ENCODE results near the gene ABCC4.

ABCC4 gene

DNA sequence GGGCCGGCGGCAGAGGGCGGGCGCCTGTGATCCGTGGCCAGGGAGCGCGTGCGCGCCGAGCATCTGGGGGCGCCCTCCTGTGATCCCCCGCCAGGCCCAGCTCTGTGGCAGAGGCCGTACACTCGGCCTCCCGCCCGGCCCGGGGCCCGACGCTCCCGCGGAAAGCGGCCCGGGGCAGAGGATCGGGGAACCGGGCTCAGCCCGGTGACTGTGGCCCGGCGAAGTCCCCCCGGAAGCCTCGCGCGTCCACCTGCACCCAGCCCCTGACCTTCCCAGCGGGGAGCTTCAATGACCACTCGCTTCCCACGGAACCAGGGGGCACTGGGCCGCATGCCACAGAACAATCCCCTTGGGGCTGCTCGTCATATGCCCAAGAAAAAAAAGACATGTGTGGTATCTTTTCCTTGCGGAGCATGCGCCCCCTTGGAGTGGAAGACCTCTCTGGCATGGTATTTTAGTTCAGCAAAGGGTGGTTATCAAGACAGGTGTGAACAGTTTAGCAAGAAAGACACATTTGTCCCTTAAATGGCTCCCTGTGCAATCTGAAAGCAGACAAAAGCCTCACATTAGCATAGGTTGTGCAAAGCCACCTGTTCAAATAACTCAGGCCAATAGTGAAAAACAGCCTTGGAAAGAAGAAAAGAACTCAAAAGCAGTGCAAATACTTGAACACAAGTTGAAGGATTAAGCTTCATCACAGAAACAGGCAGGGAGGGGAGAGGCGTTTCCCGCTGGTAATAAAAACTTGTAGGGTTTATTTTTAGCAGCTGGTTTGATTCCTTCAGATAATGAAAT lies 298.0 kb downstream of the ABCC4 start:
- peak in 2 of 56 donors; percentile 1 to 10 for DNase-seq

DNA sequence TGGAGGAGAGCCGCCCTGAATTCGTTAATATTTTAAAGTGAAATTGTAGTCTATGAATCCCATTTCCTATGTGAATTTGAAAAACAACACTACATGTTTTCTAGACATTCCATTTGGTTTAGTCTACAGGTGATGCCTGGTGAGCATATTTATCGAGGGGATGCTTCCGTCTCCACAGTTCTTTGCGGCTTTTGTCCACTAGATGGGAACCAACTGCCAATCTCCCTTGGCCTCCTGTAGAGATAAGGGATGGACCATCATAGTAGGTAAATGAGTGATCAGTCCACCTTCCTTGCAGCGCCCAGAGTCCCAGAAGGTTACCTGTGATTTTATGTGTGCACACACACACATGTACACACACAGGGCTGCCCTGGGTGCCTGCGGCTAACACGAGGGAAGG lies 299.1 kb downstream of the ABCC4 start:
- no peak for DNase-seq

DNA sequence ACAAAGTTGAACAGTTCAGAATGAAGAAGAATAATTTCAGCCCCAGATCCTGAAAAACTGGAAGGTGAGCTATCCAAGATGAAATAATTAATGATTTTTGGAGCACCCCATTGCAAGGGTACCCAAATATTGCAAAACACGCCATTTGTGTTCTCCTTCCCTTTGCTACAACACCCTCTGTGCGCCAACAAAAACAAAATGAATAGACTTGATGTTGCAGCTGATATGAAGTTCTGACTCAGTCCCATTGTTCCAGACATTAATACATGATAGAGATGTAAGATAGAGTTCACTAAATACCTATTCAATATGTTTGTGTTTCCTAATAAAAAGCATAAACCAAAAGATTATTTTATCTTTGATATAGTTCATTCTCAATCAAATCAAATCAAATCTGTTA lies 301.4 kb downstream of the ABCC4 start:
- DNase-seq, result no peak

DNA sequence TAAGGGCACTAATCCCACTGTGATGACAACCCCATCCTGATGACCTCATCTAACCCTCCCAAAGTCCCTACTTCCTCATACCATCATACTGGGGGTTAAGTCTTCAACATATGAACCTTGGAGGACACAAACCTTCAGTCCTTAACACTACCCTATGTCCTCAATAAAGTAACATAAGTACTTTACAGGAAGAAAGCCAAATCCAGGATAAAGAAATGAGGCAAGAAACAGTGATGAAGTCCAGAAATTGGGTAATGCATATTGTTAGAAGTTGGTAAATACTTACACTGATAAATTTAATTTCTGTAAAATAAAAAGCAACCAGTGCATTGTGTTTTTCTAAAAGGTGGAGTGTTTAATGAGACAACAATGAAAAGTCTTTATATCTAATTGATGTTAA lies 304.1 kb downstream of the ABCC4 start:
- DNase-seq, result no peak

DNA sequence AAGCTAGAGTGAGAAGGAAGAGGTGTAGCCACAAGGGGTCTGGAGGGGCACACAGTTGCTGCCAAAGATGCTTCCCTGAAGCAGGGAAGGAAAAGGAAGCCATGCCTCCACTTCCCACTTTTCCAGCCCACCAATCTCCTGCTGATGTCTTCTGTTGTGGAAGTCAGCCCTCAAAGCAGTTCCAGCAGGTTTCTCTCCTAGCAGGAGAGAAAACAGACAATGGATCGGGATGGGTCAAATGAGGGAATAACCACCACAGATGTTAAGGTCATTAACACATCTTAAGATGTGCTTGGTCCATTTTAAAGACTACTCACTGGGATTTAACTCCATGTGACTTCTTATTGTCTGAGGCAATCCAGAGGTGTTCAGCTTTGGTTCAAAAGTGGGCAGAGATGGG lies 304.8 kb downstream of the ABCC4 start:
- DNase-seq, result no peak

DNA sequence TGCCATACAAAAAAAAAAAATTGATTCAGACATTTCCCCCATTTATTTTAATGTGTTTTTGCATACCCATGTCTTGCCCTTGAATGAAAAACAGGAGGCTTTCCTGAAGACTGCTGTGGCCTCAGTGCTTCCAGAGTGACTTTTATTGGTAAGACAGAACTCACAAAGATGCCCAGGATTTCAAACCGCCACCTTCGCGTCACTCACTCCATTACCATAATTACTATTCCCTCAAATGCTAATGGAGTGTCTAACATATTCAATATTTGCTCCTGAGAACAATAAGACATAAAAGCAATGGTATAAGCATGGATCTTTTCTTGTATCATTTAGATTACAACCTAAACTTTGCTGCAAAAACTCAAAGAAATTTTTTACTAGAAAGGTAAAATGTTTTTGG lies 306.7 kb downstream of the ABCC4 start:
- no peak for DNase-seq

DNA sequence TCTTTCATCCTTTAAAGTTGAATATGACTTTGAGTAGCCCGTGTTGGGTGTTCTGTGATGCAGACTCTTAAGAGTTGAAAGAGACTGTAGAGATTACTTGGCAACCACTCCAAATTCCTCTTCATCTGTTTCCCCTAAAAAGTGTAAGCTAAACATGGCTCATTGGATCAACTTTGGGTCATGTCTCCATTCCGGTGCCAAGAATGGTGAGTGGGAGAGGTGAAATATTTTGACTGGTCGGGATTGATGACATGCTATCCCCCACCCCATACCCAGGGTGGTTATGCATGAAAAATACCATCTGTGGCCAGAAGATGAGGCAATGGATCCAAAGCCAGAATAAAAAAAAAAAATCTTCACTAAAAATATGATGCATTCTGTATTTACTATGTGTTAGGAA lies 307.6 kb downstream of the ABCC4 start:
- no peak for DNase-seq

DNA sequence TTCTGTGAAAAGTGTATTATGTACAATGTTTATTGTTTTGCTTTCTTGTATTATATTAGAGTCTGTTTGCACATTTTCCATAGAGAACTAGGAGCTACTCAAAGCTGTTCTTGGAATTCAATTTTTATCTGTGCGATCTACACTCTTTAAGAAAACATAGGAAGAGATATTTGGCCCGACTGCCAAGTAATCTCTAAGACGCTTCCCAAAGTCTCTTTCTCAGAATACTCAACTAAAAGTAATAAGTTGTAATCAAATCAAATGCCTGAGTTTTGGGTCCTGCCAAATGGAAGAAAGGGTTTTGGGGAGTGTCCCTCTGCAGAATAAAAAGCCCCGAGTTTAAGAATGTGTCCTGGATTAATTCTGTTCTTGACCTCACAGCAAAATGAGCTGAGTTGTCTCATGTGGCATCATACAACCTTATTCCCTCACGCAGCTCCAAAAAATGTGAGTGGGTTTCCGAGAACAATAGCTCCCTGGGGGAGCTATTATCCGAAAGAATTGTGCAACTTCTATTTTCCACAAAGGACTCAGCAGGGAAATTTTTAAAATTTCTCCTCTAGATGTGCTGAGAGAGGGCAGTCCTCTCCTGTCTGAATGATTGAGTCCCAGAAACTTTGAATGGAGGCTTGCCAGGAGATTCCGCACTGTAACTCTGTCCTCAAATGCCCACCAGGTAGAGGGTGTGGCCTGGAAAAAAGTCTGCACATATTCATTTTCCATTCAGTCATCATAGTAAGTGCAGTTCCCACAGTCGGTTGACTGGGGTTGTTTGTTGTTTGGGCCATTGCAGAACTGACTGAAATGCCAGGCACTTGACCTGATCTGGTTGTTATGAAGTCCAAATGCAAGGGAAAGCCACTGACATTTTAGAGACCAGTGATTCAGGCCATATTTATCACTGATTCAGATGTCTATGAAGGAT lies 309.0 kb downstream of the ABCC4 start:
- DNase-seq, result no peak

DNA sequence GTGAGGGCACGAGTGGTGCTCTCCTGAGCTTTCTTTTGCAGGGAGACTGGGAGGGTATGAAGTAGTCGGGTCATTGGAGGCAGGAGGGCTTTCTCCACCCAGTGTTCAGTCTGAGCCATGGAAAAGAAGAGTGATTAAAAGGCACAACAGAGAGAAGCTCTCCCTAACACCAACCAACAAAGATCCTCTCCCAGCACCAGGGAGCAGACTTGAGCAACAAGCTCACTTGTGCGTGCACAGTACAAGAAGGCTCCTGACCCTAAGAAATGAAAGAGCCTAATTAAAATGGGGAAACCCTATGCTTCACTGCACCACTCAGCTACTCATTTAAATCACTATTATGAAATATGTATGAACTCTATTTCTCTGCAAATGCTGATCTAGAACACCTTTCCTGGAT lies 312.6 kb downstream of the ABCC4 start:
- no peak for DNase-seq

DNA sequence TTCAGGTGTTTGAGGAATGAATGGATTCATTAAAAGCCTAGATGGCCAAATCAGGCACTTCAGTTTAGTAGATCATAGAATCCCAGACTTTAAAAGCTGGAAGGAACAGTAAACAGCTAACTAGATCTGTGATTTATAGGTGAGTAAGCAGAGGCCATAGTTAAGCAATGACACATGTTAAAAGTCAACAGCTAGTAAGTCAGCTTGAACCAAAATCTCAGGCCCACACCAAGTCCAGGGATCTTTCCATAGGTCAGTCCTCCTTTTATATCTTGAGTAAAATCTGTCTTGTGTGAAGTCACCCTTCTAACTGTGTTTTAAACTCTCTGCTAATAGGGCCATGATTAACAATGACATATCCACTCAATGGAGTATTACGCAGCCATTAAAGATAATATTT lies 313.4 kb downstream of the ABCC4 start:
- no peak for DNase-seq

DNA sequence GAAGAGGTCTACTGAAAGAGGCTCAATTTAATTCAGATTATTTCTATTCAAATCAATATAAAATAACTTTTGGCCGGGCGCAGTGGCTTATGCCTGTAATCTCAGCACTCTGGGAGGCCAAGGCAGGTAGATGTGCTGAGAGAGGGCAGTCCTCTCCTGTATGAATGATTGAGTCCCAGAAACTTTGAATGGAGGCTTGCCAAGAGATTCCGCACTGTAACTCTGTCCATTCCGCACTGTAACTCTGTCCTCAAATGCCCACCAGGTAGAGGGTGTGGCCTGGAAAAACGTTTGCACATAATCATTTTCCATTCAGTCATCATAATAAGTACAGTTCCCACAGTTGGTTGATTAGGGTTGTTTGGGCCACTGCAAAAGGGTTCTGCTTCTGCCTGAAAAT lies 314.2 kb downstream of the ABCC4 start:
- no peak for DNase-seq

DNA sequence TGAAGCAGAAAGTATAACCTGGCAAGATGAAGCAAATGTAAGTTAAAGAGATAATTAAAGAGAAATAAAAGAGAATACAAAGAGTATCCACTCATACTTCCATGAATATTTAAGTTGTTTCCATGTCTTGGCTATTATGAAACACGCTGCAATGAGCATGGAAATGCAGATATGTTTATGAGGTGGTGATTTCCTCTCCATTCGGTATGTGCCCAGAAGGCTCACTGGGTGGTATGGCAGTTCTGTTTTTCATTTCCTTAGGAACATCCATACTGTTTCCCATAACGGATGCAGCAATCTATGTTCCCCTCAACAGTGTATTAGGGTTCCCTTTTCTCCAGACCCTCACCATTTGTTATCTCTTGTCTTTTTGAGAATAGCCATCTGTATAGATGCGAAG lies 316.3 kb downstream of the ABCC4 start:
- DNase-seq, result no peak

DNA sequence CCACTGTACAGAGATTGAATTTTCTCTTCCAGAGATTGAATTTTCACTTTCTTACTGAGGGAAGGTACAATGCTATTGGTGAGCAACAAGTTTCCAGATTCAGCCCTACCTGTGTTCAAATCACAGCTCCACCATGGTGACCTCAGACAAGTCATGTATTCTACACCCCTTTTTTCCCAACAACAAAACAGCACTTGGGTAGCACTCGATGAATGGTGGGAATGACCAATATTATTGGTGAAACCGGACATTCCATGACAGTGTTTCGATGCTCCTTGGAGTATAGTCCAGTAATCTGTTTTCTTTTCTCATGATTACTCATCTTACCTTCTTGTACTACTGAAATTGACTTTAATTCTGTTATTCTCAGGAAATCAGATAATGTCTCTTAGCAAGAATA lies 322.7 kb downstream of the ABCC4 start:
- no peak for DNase-seq

DNA sequence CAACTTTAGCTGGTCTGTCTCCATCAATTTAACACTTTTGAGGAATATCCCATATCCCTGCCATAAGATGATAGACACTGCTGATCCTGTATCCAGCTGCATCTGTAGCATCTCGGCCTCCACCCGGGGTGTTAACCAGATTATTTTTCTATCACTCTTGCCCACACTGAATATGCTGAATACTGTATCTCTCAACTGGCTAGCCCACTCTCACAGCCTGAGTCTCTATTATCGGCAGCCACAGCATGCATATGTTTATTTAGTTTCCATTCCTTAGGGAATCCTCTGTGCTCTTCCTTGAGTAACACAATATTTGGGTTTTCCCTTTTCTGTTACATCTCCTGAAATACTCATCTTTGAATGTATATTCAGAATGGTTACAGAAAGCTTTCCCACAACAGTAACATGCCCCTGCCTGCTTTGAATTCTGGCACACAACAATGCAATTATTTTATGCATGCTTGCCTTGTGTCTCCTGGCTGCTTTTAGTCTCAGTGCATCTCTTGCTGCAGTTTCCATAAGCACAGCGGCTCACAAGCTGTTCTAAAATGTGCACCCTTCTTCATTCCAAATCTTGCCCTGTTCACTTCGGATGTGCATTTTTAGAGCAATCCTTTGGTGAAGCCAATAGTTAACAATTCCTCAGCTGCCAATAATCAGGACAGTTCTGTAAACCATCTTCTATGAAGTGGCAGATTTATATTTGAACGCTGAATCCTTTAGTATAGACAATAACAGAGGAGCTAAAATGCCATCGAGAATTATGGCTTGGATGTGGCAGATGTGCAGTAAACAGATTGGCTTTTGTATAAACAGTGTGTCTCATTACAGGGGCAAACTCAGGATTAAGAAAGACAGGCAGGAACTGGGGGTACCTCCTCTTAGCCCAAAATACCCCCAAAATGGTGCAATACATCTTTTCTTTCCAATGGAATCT lies 327.0 kb downstream of the ABCC4 start:
- DNase-seq, result no peak

DNA sequence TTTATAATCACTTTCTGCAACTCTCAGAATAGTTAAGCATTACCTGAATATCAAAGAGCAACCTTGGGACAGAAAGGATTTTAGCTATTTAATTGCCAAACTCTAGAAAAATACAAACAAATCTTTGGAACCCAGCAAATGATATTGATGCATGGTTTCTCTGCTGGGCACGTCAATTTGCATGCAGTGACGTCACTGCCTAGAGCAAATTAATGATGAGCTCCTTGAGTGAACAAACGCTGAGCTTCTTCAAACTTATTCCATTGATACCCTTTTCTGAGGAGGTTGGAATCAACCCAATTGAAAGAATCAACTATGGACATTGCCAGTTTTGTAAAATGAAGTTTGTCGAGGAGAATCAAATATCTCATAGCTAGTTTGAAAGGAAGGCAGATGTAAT lies 329.0 kb downstream of the ABCC4 start:
- no peak for DNase-seq

Measured in nucleus accumbens (tissue), 56 donors.